ENCODE results near the gene ATP4B. TPM values are rescaled to one million over a fixed set of nuclear protein-coding genes. Genes with fewer than 3 reads are reported as not detected.

ATP4B gene
- not detected in 2 replicates for total RNA-seq

GRCh38 chr13:113657851-113658741, at the start of gene ATP4B:
Gene ATP4B (minus strand): TSS chr13:113658198. CDS start chr13:113658144, 54 bp downstream.

DNA sequence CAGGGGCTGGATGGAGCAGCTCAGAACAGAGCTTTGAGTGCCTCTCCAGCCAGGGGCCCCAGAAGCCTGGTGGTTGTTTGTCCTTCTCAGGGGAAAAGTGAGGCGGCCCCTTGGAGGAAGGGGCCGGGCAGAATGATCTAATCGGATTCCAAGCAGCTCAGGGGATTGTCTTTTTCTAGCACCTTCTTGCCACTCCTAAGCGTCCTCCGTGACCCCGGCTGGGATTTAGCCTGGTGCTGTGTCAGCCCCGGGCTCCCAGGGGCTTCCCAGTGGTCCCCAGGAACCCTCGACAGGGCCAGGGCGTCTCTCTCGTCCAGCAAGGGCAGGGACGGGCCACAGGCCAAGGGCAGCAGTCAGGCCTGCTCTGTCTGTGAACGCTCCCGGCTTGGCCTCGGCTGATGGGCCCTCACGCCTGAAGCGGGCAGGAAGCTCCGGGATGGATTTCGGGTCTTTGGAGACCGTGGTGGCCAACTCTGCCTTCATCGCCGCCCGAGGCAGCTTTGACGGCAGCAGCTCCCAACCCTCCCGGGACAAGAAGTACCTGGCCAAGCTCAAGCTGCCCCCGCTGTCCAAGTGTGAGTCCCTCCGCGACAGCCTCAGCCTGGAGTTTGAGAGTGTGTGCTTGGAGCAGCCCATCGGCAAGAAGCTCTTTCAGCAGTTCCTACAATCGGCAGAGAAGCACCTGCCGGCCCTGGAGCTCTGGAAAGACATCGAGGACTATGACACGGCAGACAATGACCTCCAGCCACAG, 9.1 kb upstream of the ATP4B start, which contains the start of gene GRK1:
Gene GRK1 (plus strand): TSS at position 269 of the 751 bp plus-strand sequence. CDS start 168 bp downstream, at position 437.

Other genes starting within 250 kb of the ATP4B start
- 0.75 and 0.77 TPM in 2 replicates for gene ADPRHL1, start 204.7 kb downstream of the ATP4B start, total RNA-seq
- 11.2 and 11.4 TPM in 2 replicates for gene DCUN1D2, start 167.5 kb downstream of the ATP4B start, total RNA-seq
- 53.5 and 97.5 TPM in 2 replicates for gene TFDP1, start 73.4 kb downstream of the ATP4B start, total RNA-seq
- gene GRK1, start 9.0 kb upstream of the ATP4B start, total RNA-seq, result 0.11 TPM in 1 of 2 replicates, not detected in the other
- 1.3 and 3.4 TPM in 2 replicates for gene TMEM255B, start 101.0 kb upstream of the ATP4B start, total RNA-seq
- 98.8 and 272 TPM in 2 replicates for gene GAS6, start 205.9 kb upstream of the ATP4B start, total RNA-seq

All from uterine smooth muscle cell (primary cell).